ENCODE results near the gene MRFAP1L1.

The MRFAP1L1 gene

GRCh38 chr4:6686104-6686787, 23.4 kb downstream of the MRFAP1L1 start:
- no peak for DNase-seq (ENCODE audit: low spot score)
- TF ChIP-seq, protein P1, sequence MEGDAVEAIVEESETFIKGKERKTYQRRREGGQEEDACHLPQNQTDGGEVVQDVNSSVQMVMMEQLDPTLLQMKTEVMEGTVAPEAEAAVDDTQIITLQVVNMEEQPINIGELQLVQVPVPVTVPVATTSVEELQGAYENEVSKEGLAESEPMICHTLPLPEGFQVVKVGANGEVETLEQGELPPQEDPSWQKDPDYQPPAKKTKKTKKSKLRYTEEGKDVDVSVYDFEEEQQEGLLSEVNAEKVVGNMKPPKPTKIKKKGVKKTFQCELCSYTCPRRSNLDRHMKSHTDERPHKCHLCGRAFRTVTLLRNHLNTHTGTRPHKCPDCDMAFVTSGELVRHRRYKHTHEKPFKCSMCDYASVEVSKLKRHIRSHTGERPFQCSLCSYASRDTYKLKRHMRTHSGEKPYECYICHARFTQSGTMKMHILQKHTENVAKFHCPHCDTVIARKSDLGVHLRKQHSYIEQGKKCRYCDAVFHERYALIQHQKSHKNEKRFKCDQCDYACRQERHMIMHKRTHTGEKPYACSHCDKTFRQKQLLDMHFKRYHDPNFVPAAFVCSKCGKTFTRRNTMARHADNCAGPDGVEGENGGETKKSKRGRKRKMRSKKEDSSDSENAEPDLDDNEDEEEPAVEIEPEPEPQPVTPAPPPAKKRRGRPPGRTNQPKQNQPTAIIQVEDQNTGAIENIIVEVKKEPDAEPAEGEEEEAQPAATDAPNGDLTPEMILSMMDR (IDR thresholded peaks at IDR 0.05; ENCODE audit: extremely low read depth, missing control alignments), result no peak

GRCh38 chr4:6684656-6685055, 25.0 kb downstream of the MRFAP1L1 start:
- DNase-seq (ENCODE audit: low spot score), result no peak
- TF ChIP-seq, protein P1 (IDR thresholded peaks at IDR 0.05; ENCODE audit: extremely low read depth, missing control alignments), result no peak

GRCh38 chr4:6682862-6683590, 26.6 kb downstream of the MRFAP1L1 start:
- DNase-seq (ENCODE audit: low spot score), result no peak
- TF ChIP-seq, protein P1 (IDR thresholded peaks at IDR 0.05; ENCODE audit: extremely low read depth, missing control alignments), result no peak

- no peak for DNase-seq (ENCODE audit: low spot score)
- TF ChIP-seq, protein P1 (IDR thresholded peaks at IDR 0.05; ENCODE audit: extremely low read depth, missing control alignments), result no peak
Observed at GRCh38 chr4:6681191-6681590, 28.5 kb downstream of the MRFAP1L1 start.

GRCh38 chr4:6680372-6681034, 29.2 kb downstream of the MRFAP1L1 start:
- TF ChIP-seq, protein P1 (IDR thresholded peaks at IDR 0.05; ENCODE audit: extremely low read depth, missing control alignments), result no peak
- no peak for DNase-seq (ENCODE audit: low spot score)

DNA sequence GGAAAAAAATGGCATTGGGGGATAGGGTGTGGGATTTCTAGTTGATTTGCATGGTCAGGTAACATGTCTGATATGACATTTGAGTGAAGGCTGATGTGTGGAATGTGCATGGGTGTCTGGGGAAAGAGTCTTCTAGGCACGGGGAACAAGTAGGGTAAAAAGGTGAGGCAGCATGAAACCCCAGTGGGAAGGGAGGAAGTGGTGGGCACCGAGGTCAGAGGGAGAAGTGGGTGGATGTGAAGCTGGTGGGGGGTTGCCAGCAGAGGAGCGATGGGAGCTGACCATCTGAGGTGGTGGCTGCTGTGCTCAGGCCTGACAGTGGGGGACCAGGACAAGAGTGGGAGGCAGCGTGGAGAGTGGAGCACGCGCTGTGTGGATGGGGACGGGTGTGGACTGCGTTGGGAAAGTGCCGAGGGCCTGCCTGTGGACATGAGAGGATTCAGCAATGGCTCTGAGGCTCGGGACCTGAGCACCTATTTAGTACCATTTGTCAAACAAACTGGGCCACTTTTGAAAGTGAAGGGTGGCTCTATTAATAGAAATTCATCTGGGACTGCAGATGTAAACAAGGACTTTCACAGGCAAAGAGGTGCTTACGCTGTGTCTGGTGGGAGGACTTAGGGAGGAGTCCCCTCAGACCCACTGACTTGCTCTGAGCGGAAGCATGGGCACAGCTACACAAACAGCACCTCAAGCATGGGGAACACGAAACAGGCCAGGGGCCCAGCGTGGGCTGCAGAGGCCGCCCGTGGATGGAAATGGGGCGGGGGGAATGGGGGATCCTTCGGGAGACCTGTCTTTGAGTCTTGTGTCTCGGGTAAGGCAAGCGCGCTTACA, 32.7 kb downstream of the MRFAP1L1 start:
- TF ChIP-seq, protein P1 (IDR thresholded peaks at IDR 0.05; ENCODE audit: extremely low read depth, missing control alignments), result no peak
- no peak for DNase-seq (ENCODE audit: low spot score)
